Left ventricle myocardium inferior (tissue), 1 donor: ENCODE data around the gene OCA2. TPM values are rescaled to one million over a fixed set of nuclear protein-coding genes. Genes with fewer than 3 reads are reported as not detected.

Source experiments
- DNase-seq: peaks from one replicate; pipeline ENCODE4 v3.0.0-alpha.2; 2020
- H3K27ac ChIP-seq: fragments of 200-600 bp; replicated peaks from 2 replicates; pipeline ENCODE4 v1.8.0; 2021
- H3K27me3 ChIP-seq: fragments of 200-600 bp; 2 replicates; pipeline ENCODE4 v1.8.0; 2021; ENCODE audit warnings: low read depth
- H3K36me3 ChIP-seq: fragments of 200-600 bp; 2 replicates; pipeline ENCODE4 v1.8.0; 2021
- H3K4me1 ChIP-seq: fragments of 200-600 bp; 2 replicates; pipeline ENCODE4 v1.8.0; 2021
- H3K4me3 ChIP-seq: fragments of 200-600 bp; 2 replicates; pipeline ENCODE4 v1.8.0; 2021; ENCODE audit warnings: mild to moderate bottlenecking, moderate library complexity
- H3K9me3 ChIP-seq: fragments of 200-600 bp; replicated peaks from 2 replicates; pipeline ENCODE4 v1.8.0; 2021
- intact Hi-C: fragments of 100-400 bp; cut with micrococcal nuclease; formaldehyde crosslinking; loops from one replicate; pipeline ENCODE4 v1.11.0; 2022
- total RNA-seq: library from RNA; stranded (reverse); fragmentation: NEBNext Ultra II Directional; extraction: Animal tissue kit (Norgen Biotek cat#: 25700); gene quantifications from one replicate; pipeline ENCODE4 v1.2.1, GENCODE V29; 2021
- TF ChIP-seq, protein P1 (sequence below): fragments of 200-600 bp; IDR thresholded peaks from 2 replicates; pipeline ENCODE4 v1.8.0; 2021; ENCODE audit warnings: antibody characterized with exemption, mild to moderate bottlenecking, borderline replicate concordance
- donor health status: DM: no; HTN: yes; CAD: no; lungs with severe emphysema.

The OCA2 gene
- total RNA-seq, 1 donor from 2014 or later = not detected

DNA sequence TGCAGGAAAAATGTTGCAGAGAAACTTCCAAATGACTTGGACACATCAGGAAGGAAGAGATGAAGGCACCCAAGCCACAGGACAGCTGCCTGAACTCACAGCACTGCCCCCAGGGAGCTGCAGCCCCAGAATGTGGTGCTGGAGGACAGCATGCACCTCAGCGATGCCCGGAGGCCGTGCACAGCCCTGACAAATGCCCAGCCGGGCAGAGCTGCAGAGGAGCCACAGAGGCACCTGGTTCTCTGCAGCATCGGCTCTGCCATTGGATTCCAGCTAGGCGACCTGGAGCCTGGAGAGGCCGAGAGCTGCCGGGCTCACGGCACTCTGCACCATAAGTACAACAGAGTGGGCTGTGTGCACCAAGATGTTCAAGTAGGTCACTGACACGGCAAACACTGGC lies 97.5 kb downstream of the OCA2 start:
- H3K9me3 ChIP-seq = no peaks in the 10 kb centered on the region
- no peak overlapping the region for H3K27ac ChIP-seq
- intact Hi-C loops = no loop called here
- H3K4me3 ChIP-seq = no peak overlapping the region
- TF ChIP-seq, protein P1, sequence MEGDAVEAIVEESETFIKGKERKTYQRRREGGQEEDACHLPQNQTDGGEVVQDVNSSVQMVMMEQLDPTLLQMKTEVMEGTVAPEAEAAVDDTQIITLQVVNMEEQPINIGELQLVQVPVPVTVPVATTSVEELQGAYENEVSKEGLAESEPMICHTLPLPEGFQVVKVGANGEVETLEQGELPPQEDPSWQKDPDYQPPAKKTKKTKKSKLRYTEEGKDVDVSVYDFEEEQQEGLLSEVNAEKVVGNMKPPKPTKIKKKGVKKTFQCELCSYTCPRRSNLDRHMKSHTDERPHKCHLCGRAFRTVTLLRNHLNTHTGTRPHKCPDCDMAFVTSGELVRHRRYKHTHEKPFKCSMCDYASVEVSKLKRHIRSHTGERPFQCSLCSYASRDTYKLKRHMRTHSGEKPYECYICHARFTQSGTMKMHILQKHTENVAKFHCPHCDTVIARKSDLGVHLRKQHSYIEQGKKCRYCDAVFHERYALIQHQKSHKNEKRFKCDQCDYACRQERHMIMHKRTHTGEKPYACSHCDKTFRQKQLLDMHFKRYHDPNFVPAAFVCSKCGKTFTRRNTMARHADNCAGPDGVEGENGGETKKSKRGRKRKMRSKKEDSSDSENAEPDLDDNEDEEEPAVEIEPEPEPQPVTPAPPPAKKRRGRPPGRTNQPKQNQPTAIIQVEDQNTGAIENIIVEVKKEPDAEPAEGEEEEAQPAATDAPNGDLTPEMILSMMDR = no peak
- peaks cover 17% of the 10 kb centered on the region for H3K27me3 ChIP-seq
- H3K4me1 ChIP-seq = no peaks in the 10 kb centered on the region
- no peak for DNase-seq
- no peaks in the 10 kb centered on the region for H3K36me3 ChIP-seq

DNA sequence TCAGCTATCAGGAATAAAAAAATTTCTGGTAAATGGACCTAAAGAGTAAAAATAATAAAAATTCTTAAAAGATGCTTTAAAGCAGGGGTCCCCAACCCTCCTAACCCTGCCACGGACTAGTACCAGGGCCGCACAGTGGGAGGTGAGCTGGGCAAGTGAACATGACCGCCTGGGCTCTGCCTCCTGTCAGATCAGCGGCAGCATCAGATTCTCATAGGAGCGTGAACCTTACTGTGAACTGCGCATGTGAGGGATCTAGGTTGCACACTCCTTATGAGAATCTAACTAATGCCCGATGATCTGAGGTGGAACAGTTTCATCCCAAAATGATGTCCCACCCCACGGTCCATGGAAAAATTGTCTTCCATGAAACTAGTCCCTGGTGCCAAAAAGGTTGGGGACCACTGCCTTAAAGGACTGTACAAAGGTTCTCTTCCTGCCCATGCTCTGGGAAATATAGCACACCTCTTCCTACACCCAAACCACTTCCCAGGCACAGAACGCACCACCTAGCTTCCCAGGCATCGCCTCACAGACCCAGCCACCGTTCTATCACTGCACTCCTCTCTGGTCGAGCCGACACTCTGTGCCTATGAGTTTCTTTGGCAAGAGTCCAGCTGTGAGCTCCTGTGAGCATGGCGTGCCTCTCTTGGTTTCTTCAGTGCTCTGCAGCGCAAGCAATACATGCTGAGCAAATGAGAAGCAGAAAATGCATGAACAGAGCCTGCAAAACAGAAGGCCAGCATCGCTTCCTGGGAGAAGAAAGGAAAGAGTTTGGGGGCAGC lies 104.9 kb downstream of the OCA2 start:
- TF ChIP-seq, protein P1 = no peak

DNA sequence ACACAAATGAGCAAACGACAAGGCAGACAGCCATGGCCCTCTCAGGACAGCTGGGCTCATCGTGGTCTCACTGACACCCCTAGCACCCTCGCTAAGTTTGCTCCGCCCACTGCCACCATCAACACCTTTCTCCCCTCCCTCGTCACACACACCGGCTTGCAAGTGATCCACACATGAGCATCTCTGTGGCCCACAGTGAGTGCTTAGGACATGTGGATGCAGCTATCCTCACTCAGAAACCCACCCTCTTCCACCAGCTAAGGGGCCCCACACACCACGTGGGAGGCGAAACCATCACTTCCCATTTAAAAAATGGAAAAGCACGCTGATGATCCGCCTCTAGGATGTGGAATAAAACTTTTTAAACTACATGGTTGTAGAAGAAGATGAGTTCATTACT lies 105.6 kb downstream of the OCA2 start:
- Histone ChIP-seq H3K9me3 (no peaks in the 10 kb centered on the region), H3K27ac (no peak overlapping the region), H3K27me3 (peaks cover 31% of the 10 kb centered on the region), H3K4me1 (no peaks in the 10 kb centered on the region), H3K4me3 (no peak overlapping the region), H3K36me3 (no peaks in the 10 kb centered on the region)
- TF ChIP-seq, protein P1 = no peak
- no peak for DNase-seq
- intact Hi-C loops = no loop called here

More for the DNA sequence above, 104.9 kb downstream of the OCA2 start:
- no peaks in the 10 kb centered on the region for H3K36me3 ChIP-seq
- H3K27ac ChIP-seq = no peak overlapping the region
- no peak for DNase-seq
- H3K4me3 ChIP-seq = no peak overlapping the region
- no peaks in the 10 kb centered on the region for H3K9me3 ChIP-seq
- intact Hi-C loops = no loop called here
- no peaks in the 10 kb centered on the region for H3K4me1 ChIP-seq
- H3K27me3 ChIP-seq = peaks cover 27% of the 10 kb centered on the region

DNA sequence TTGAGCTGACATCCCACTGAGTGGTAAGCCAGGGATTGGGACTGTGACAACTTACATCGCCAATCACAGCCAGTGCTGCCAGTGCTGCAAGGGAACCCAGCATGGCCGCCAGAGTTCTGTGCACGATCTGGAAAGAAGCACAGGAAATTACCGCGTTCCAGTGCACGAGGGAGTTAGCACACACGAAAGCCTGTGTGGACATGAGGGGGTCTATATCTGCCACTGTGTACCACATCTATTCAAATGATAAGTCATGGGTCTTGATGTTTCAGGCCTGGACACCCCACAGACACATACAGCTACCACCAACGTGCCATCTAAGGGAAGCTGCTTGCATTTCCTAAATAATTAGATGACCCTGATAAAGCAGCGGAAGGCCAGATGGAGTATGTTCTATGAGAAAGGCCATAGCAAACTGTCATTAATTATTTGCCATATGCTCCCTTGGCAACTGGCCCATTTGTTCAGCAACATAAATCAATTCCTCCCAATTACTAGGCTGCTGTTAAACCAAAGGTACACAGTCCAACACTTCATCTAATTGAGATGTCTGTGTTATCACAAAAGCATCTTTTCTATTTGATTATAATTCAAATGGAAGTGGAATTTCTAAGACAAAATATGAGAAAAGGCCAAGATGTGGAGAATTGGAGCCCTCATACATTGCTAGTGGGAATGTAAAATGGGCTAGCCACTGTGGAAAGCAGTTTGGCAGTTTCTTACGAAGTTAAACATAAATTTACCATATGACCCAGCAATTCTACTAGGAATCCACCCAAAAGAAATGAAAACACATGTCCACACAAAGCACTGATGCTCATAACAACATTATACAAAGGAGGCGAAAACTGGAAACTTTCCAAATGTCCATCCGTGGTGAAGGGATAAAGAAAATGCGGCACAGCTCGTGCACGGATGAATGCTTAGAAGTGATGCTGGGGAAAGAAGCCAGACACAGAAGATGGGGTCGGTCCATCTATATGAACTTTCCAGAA lies 108.3 kb downstream of the OCA2 start:
- no peaks in the 10 kb centered on the region for H3K4me1 ChIP-seq
- DNase-seq = no peak
- H3K9me3 ChIP-seq = no peaks in the 10 kb centered on the region
- no peak overlapping the region for H3K4me3 ChIP-seq
- peaks cover 31% of the 10 kb centered on the region for H3K27me3 ChIP-seq
- no peaks in the 10 kb centered on the region for H3K36me3 ChIP-seq
- intact Hi-C loops = no loop called here
- TF ChIP-seq, protein P1 = no peak
- no peak overlapping the region for H3K27ac ChIP-seq

DNA sequence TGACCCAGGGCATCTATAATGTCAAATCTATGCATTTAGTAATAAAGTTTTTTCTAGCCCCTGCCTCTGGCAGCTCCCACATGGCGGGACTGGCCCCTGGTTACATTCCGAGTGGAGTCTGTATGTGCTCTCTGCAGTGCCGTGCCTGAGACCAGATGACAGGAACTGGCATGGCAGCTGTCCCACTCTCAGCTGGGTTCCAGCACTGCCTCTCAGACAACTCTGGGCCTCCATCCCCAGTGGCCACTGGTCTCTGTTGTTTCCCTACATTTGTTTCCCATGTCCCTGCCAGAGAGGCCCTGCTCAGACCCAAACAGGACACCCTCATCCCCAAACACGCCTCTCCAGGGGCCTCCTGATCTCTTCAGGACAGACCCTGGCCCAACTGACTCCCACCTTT lies 109.3 kb downstream of the OCA2 start:
- no peak overlapping the region for H3K27ac ChIP-seq
- TF ChIP-seq, protein P1 = no peak

More for the DNA sequence above, 109.3 kb downstream of the OCA2 start:
- no peaks in the 10 kb centered on the region for H3K9me3 ChIP-seq
- DNase-seq = no peak
- no peaks in the 10 kb centered on the region for H3K4me1 ChIP-seq
- H3K36me3 ChIP-seq = no peaks in the 10 kb centered on the region
- intact Hi-C loops = loop anchor here (5.0 kb wide), 1 partner anchor 47 kb away; no protein-coding TSS in a partner anchor
- peaks cover 41% of the 10 kb centered on the region for H3K27me3 ChIP-seq
- no peak overlapping the region for H3K4me3 ChIP-seq
